CD4-positive, CD25-positive, alpha-beta regulatory T cell (primary cell): ENCODE results near the gene MAP7D1. TPM values are rescaled to one million over a fixed set of nuclear protein-coding genes. Genes with fewer than 3 reads are reported as not detected.
"Not testable (repeated sequence)": the region's sequence is repeated elsewhere in the genome, so short reads cannot be mapped to it uniquely, and the experiment has no call there.

Experiments
- ATAC-seq, 2 donors: fragments of 150-1000 bp; cut with Tn5 transposase; one replicate each; pipeline ENCODE4 v1.10.0; 2021; ENCODE audit warnings: low read depth in 2 of 2, moderate number of reproducible peaks in 2 of 2, moderate library complexity in 1 of 2
- DNase-seq, 3 donors: peaks; one replicate each; pipeline versions ENCODE4 v3.0.0 to v3.0.0-alpha.2; 2012 to 2022; ENCODE audit warnings: mixed read lengths in 1 of 3
- H3K27ac ChIP-seq: one replicate; pipeline ENCODE4 v1.7.0; 2013; ENCODE audit warnings: mild to moderate bottlenecking, low read length; ENCODE audit not compliant: insufficient read depth, poor library complexity, severe bottlenecking
- H3K27me3 ChIP-seq: one replicate; pipeline ENCODE4 v1.7.0; 2013; ENCODE audit warnings: low read length; ENCODE audit not compliant: control insufficient read depth, insufficient read depth
- H3K36me3 ChIP-seq: one replicate; pipeline ENCODE4 v1.7.0; 2013; ENCODE audit warnings: mild to moderate bottlenecking, low read length, moderate library complexity; ENCODE audit not compliant: control insufficient read depth, insufficient read depth
- H3K4me1 ChIP-seq: 2 replicates; pipeline ENCODE4 v1.7.0; 2013; ENCODE audit warnings: mild to moderate bottlenecking, low read length; ENCODE audit not compliant: insufficient read depth, control insufficient read depth, poor library complexity, severe bottlenecking
- H3K4me3 ChIP-seq: one replicate; pipeline ENCODE4 v1.7.0; 2013; ENCODE audit warnings: low read depth, mild to moderate bottlenecking, low read length, moderate library complexity
- H3K9me3 ChIP-seq, 2 experiments: 1 replicate in 1 of 2; 2 replicates in 1 of 2; pipeline ENCODE4 v1.7.0; 2013; ENCODE audit warnings: low read length in 2 of 2, mild to moderate bottlenecking in 1 of 2, moderate library complexity in 1 of 2; ENCODE audit not compliant: control insufficient read depth in 2 of 2
- H3K27ac Mint-ChIP-seq, 3 donors: one replicate each; pipeline ENCODE4 v1.8.0; 2020 to 2022; ENCODE audit warnings: mild to moderate bottlenecking in 3 of 3, mixed read lengths in 3 of 3, moderate library complexity in 2 of 3
- H3K27me3 Mint-ChIP-seq: one replicate; pipeline ENCODE4 v1.8.0; 2022; ENCODE audit warnings: mild to moderate bottlenecking, mixed read lengths
- H3K36me3 Mint-ChIP-seq: one replicate; pipeline ENCODE4 v1.8.0; 2020; ENCODE audit warnings: mixed read lengths
- H3K4me1 Mint-ChIP-seq, 4 donors: one replicate each; pipeline ENCODE4 v1.8.0; 2020 to 2022; ENCODE audit warnings: mixed read lengths in 4 of 4, mild to moderate bottlenecking in 1 of 4
- H3K4me3 Mint-ChIP-seq, 4 donors: one replicate each; pipeline ENCODE4 v1.8.0; 2020 to 2022; ENCODE audit warnings: mild to moderate bottlenecking in 4 of 4, mixed read lengths in 4 of 4, moderate library complexity in 3 of 4
- H3K9me3 Mint-ChIP-seq, 7 donors: one replicate each; pipeline ENCODE4 v1.8.0; 2020 to 2022; ENCODE audit warnings: mixed read lengths in 7 of 7, mild to moderate bottlenecking in 3 of 7, moderate library complexity in 2 of 7
- polyA plus RNA-seq, 4 donors: library from polyadenylated mRNA; unstranded; fragments of 300-500 nt; fragmentation: Illumina TruSeq; gene quantifications; one replicate each; pipeline ENCODE4 v1.2.3, GENCODE V29; 2021
- total RNA-seq: library from RNA; stranded (reverse); gene quantifications from one replicate; pipeline ENCODE4 v1.2.3, GENCODE V29; 2022

The MAP7D1 gene
- total and polyA plus RNA-seq, 5 donors from 2014 or later: 10.1 to 178 (median 13.8) TPM

DNA sequence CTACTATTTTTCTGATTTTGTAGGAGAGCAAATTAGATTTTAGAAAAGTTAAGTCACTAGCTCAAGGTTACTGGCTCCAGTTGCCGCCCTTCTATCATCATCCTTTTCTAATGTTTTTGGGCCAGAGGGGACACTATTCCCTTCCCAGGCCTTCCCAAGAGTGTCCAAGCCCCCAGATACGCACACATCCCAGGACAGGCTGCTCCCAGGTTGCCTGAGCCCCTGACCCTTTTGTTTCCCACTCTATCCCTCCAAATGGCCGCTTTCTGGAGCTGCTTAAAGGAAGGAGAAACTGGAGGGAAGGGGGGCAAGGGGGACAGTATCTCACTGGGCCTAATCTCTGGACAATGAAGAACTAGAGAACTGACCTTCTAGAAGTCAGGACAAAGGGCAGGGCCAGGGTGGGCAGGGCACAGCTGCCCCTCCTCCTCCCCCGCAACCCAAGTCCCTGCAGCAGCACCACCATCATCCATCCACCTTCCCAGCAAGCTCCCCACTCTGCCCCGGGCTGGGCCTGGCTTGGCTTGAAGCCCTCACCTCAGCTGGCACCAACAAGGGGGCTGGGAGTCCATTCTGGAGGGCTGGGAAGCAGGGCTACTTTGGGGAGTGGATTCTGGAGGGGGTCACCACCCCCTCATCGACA is 1.1 kb upstream of the MAP7D1 start:
- H3K4me1 ChIP-seq: peaks cover 72% of the 10 kb centered on the region
- DNase-seq (no peak), ATAC-seq (no peak)
- Mint-ChIP-seq H3K4me3 (peak overlapping the region; percentile 85 to 94 (median 90)), H3K27ac (peak overlapping the region; percentile 90 to 98 (median 96)), H3K4me1 (peaks cover 0 to 79% (median 45%) of the 10 kb centered on the region in 4 donors), H3K27me3 (no peaks in the 10 kb centered on the region), H3K36me3 (no peaks in the 10 kb centered on the region), H3K9me3 (peaks cover 0 to 1% (median 0%) of the 10 kb centered on the region in 7 donors)
- H3K36me3 ChIP-seq: no peaks in the 10 kb centered on the region
- H3K27ac ChIP-seq: peak overlapping the region; percentile 88
- H3K27me3 ChIP-seq: no peaks in the 10 kb centered on the region
- H3K9me3 ChIP-seq: no peaks in the 10 kb centered on the region
- peak overlapping the region; percentile 81 for H3K4me3 ChIP-seq

DNA sequence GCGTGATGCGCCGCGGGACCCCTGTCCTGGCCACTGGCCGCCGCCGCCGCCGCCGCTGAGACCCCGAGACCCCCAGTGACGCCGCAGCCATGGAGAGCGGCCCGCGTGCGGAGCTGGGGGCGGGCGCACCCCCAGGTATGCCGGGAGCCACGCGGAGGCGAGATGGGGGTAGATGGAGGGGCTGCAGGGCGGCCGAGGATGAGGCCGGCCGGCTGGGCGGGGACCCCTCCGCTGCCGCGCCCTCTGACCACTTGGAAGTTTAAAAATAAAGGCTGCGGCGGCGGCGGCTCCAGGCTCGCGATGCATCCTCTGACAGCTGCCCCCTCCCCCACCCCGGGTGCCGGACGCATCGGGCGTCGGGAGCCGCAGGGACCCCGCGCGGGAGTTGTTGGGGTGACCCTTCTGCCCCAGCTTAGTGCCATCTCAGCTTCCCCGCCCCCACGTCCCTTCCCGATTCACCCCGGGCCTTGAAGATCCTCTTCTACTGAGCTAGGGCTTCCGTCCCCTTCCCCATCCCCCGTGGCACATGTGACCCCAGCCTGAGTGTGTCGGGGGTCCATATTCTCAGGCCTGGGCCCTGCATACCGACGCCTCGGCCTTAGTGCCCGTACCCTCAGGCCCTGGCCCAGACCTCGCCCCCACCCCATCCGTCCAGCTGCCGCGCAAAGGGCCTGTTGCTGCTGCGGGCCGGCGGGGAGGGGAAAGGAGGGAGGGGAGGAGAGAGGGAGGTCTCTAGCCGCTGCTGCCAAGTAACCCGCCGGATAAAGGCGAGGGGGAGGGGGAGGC is 562 bp downstream of the MAP7D1 start:
- Mint-ChIP-seq H3K9me3 (no peaks in the 10 kb centered on the region), H3K4me3 (peak overlapping the region; percentile 87 to 97 (median 92)), H3K27me3 (no peaks in the 10 kb centered on the region), H3K36me3 (no peaks in the 10 kb centered on the region), H3K4me1 (peaks cover 5 to 79% (median 49%) of the 10 kb centered on the region in 4 donors), H3K27ac (peak overlapping the region in 2 of 3 donors; percentile 89 to 95)
- ATAC-seq (no peak), DNase-seq (peak; percentile 50 to 76 (median 59))
- Histone ChIP-seq H3K27ac (peak overlapping the region; percentile 88), H3K36me3 (no peaks in the 10 kb centered on the region), H3K4me1 (peaks cover 72% of the 10 kb centered on the region), H3K27me3 (no peaks in the 10 kb centered on the region), H3K4me3 (peak overlapping the region; percentile 61), H3K9me3 (no peaks in the 10 kb centered on the region)

DNA sequence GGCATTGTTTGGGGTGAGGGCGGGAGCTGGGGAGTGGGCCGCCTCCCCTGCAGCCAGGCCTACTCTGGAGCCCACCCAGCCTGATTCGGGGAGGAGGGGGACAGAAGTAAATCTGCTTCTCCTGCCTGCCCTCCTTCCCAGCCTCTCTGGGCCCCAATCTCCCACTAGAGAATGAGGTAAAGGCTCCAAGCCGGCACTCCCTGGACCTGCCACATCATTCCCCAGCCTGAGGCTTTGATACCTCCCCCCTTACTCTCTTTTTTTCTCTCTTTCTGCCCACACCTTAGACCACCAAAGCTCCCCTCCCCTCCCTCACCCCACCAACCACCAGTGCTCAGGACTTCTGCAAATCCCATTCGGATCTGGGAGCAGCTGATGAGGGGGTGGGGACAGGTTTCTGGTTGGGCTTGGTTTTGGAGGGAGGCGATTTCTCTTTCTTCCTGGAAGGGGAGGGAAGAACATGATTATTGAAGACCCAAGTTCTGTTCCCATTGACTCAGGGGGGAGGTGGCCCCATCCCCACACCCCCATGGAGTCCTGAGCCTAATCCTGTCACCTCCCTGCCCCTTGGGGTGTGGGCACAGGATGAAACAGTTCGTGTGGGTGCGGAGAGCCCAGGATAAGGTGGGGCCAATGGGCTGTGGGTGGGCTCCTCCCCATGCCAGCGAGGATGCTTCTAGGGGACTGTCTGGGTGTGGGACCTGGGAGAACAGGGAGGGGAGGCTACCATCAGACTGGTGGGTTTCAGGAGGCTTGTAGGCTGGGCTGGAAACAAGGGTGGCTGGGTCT is 1.3 kb downstream of the MAP7D1 start:
- Histone ChIP-seq H3K27me3 (no peaks in the 10 kb centered on the region), H3K36me3 (no peaks in the 10 kb centered on the region), H3K9me3 (no peaks in the 10 kb centered on the region), H3K27ac (peak overlapping the region; percentile 88), H3K4me1 (peaks cover 72% of the 10 kb centered on the region), H3K4me3 (peak overlapping the region; percentile 82)
- ATAC-seq (no peak), DNase-seq (no peak)
- Mint-ChIP-seq H3K27ac (peak overlapping the region; percentile 89 to 99 (median 95)), H3K4me3 (peak overlapping the region; percentile 87 to 97 (median 92)), H3K36me3 (no peaks in the 10 kb centered on the region), H3K9me3 (no peaks in the 10 kb centered on the region), H3K27me3 (no peaks in the 10 kb centered on the region), H3K4me1 (peaks cover 7 to 79% (median 50%) of the 10 kb centered on the region in 4 donors)

DNA sequence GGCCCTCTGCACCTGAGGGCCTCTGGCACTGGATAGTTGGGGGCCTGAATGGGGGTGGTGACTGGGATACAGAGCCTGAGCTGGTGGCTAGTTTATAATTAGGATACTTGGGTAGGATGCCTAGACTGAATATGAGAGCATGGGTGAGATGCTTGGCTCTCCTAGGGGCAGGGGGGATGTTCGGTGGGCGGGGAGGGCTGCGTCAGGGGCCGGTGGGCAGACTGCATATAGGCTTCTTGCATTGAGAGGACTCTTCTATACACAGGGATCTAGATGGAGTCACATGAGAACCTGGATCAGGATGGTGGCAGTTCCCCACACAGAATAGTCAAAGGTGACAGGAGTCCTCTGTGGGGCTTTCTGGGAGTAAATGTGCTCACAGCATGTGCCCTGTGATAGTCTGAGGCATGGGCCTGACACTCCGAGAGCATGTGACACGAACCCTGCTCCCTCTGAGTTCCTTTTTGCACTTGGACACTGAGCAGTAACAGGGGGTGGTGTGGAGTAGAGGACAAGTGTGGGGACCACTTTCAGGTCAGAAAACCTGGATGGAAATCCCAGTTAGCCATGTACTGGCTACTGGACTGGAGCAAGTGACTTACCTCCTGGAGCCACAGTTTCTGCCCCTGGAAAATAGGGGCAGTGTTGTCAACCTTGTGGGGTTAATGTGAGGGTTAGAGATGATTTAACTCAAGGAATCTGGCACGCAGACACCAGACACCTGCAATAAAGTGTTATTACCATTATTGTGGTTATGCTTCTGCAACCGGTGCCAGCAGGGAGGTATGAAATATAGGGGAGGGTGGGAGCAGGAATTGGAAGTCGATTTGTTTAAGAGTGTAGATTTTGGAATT is 2.2 kb downstream of the MAP7D1 start:
- Histone ChIP-seq H3K27me3 (no peaks in the 10 kb centered on the region), H3K27ac (peak overlapping the region; percentile 88), H3K4me3 (peak overlapping the region; percentile 82), H3K36me3 (no peaks in the 10 kb centered on the region), H3K9me3 (no peaks in the 10 kb centered on the region), H3K4me1 (peaks cover 75% of the 10 kb centered on the region)
- ATAC-seq (no peak), DNase-seq (no peak)
- peaks cover 10 to 81% (median 55%) of the 10 kb centered on the region in 4 donors for H3K4me1 Mint-ChIP-seq
- H3K36me3 Mint-ChIP-seq: no peaks in the 10 kb centered on the region
- H3K4me3 Mint-ChIP-seq: peak overlapping the region; percentile 87 to 97 (median 92)
- H3K27ac Mint-ChIP-seq: peak overlapping the region; percentile 89 to 99 (median 95)
- H3K27me3 Mint-ChIP-seq: no peaks in the 10 kb centered on the region
- H3K9me3 Mint-ChIP-seq: no peaks in the 10 kb centered on the region

DNA sequence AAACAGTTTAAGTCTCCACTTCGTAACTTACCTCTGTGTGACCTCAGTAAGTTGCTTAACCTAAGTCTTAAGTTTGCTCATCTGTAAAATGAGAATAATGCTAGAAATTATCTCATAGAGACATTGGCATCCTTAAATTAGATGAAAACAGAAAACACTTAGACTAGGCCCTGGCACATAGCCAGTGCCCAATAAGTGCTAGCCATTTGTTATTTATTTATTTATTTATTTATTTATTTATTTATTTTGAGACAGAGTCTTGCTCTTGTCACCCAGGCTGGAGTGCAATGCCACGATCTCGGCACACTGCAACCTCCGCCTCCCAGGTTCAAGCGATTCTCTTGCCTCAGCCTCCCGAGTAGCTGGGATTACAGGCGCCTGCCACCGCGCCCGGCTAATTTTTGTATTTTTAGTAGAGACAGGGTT is 2.9 kb downstream of the MAP7D1 start:
- peaks cover 13 to 80% (median 59%) of the 10 kb centered on the region in 4 donors for H3K4me1 Mint-ChIP-seq
- not testable (repeated sequence) for DNase-seq

DNA sequence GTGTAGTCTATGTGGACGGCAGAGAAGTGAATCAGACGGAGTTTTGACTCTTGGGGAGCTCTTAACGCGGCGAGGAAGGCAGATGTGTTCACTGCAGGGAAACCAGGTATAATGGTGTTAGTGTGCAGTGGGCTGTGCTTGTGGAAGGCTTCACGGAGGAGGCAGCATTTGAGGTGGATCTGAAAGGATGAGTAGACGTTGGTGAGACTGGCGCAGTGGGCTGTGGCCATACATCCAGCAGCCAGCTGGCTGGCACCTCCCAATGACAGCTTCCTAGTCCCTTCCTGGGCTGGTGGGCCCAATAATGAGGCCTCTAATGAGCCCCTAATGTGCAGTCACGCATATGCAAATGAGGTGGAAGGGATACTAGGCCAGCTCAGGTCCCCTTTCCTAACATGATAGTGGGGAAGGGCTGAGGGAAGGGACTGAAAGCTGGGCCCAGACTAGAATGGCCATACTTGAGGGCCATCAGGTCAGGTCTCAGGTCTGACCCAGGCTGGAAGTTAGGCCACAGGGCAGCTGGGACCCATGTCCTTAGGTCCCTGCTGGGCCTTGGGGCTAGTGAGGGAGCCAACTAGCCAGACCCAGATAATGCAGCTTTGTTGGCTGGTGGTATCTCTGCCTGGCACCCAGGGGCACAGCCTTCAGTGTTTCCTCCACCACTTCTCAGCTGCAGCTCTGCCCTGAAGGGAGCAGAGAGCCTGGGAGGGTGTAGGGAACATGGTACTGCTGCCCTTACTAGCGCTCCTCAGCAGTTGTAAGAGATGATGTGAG is 3.8 kb downstream of the MAP7D1 start:
- Mint-ChIP-seq H3K4me3 (peak overlapping the region; percentile 78 to 94 (median 90)), H3K9me3 (no peaks in the 10 kb centered on the region), H3K36me3 (peaks cover 8% of the 10 kb centered on the region), H3K27me3 (no peaks in the 10 kb centered on the region), H3K27ac (peak overlapping the region; percentile 92 to 100 (median 98)), H3K4me1 (peaks cover 21 to 81% (median 62%) of the 10 kb centered on the region in 4 donors)
- Histone ChIP-seq H3K4me1 (peaks cover 84% of the 10 kb centered on the region), H3K27ac (peak overlapping the region; percentile 88), H3K9me3 (no peaks in the 10 kb centered on the region), H3K4me3 (peak overlapping the region; percentile 82), H3K36me3 (no peaks in the 10 kb centered on the region), H3K27me3 (no peaks in the 10 kb centered on the region)
- no peak for ATAC-seq
- DNase-seq: no peak

More for the DNA sequence above, 2.9 kb downstream of the MAP7D1 start:
- Mint-ChIP-seq H3K27ac (peak overlapping the region; percentile 92 to 100 (median 98)), H3K4me3 (peak overlapping the region; percentile 87 to 97 (median 92))
- H3K9me3 Mint-ChIP-seq, H3K27me3 Mint-ChIP-seq, H3K27me3 ChIP-seq, ATAC-seq, H3K9me3 ChIP-seq, H3K36me3 ChIP-seq, H3K36me3 Mint-ChIP-seq: not testable (repeated sequence)
- peaks cover 82% of the 10 kb centered on the region for H3K4me1 ChIP-seq
- peak overlapping the region; percentile 88 for H3K27ac ChIP-seq
- peak overlapping the region; percentile 82 for H3K4me3 ChIP-seq
